Peyer's patch (tissue), 4 donors: Measurements from ENCODE around the gene CXCL6. TPM values are rescaled to one million over a fixed set of nuclear protein-coding genes. Genes with fewer than 3 reads are reported as not detected.
A peak's percentile ranks its signal among the peaks of the same experiment; 100 is the strongest.

Source experiments
- DNase-seq, 3 donors: peaks; one replicate each; pipeline ENCODE4 v3.0.0-alpha.2; 2017 to 2019
- H3K27ac ChIP-seq, 4 donors: fragments of 200-600 bp; sonication (generic); one replicate each; pipeline ENCODE4 v1.5.1; 2016 to 2019
- H3K27me3 ChIP-seq, 2 donors: fragments of 200-600 bp; sonication (generic); one replicate each; pipeline ENCODE4 v1.5.1; 2019
- H3K36me3 ChIP-seq, 3 donors: fragments of 200-600 bp; sonication (generic); one replicate each; pipeline ENCODE4 v1.5.1; 2016 to 2019
- H3K4me1 ChIP-seq, 4 donors: fragments of 200-600 bp; sonication (generic); one replicate each; pipeline ENCODE4 v1.5.1; 2016 to 2019
- H3K4me3 ChIP-seq, 4 donors: fragments of 200-600 bp; sonication (generic); 1 replicate in 3 of 4; 2 replicates in 1 of 4; pipeline ENCODE4 v1.5.1; 2016 to 2019; ENCODE audit warnings: mild to moderate bottlenecking in 1 of 4
- H3K9me3 ChIP-seq, 4 donors: fragments of 200-600 bp; sonication (generic); one replicate each; pipeline ENCODE4 v1.5.1; 2016 to 2019; ENCODE audit warnings: mild to moderate bottlenecking in 1 of 4
- POLR2A ChIP-seq, 2 donors: fragments of 450-650 bp; IDR thresholded peaks; one replicate each; pipeline ENCODE4 v1.5.1; 2017; ENCODE audit warnings: antibody characterized with exemption in 2 of 2, mild to moderate bottlenecking in 2 of 2, moderate library complexity in 2 of 2
- total RNA-seq, 4 donors: library from RNA; depleted of rRNA; stranded (reverse); fragments of >200 nt; gene quantifications; one replicate each; pipeline ENCODE4 v1.1.0, GENCODE V29; 2016
- TF ChIP-seq, protein P1 (sequence below), 6 experiments: fragments of 450-650 bp in 4 of 6; fragments of 200-600 bp in 2 of 6; sonication (generic) in 1 of 6; IDR thresholded peaks; one replicate each; pipeline ENCODE4 v1.5.1; 2017 to 2019; ENCODE audit warnings: antibody characterized with exemption in 6 of 6, mild to moderate bottlenecking in 3 of 6, moderate library complexity in 1 of 6

The CXCL6 gene
- total RNA-seq, 4 donors from 2014 or later, result 1.6 TPM; not detected in 3

DNA sequence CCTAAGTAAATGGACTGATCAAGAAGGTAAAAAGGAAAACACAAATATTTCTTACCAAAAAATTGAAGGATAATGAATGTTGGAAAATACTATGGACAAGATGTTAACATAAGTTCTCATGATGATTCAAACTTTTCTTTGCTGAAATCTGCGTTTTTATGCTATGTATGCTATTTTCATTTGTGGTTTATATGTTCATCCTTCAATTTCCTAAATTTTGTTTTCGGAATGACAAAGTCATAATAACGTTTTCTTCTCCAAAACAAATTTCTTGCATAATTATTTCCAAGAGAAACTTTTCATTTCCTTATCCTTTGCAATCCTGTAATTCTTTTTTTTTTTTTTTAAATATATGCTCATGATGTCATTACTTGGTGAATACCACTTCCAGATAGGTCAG lies 24.4 kb downstream of the CXCL6 start:
- Histone ChIP-seq H3K27me3 (no peaks in the 10 kb centered on the region), H3K27ac (no peak overlapping the region), H3K36me3 (no peaks in the 10 kb centered on the region), H3K4me1 (peaks cover 0 to 4% (median 0%) of the 10 kb centered on the region in 4 donors), H3K9me3 (no peaks in the 10 kb centered on the region), H3K4me3 (no peak overlapping the region)
- no peak for TF ChIP-seq POLR2A (IDR thresholded peaks at IDR 0.05)
- TF ChIP-seq, protein P1, sequence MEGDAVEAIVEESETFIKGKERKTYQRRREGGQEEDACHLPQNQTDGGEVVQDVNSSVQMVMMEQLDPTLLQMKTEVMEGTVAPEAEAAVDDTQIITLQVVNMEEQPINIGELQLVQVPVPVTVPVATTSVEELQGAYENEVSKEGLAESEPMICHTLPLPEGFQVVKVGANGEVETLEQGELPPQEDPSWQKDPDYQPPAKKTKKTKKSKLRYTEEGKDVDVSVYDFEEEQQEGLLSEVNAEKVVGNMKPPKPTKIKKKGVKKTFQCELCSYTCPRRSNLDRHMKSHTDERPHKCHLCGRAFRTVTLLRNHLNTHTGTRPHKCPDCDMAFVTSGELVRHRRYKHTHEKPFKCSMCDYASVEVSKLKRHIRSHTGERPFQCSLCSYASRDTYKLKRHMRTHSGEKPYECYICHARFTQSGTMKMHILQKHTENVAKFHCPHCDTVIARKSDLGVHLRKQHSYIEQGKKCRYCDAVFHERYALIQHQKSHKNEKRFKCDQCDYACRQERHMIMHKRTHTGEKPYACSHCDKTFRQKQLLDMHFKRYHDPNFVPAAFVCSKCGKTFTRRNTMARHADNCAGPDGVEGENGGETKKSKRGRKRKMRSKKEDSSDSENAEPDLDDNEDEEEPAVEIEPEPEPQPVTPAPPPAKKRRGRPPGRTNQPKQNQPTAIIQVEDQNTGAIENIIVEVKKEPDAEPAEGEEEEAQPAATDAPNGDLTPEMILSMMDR (IDR thresholded peaks at IDR 0.05), result no peak
- no peak for DNase-seq

DNA sequence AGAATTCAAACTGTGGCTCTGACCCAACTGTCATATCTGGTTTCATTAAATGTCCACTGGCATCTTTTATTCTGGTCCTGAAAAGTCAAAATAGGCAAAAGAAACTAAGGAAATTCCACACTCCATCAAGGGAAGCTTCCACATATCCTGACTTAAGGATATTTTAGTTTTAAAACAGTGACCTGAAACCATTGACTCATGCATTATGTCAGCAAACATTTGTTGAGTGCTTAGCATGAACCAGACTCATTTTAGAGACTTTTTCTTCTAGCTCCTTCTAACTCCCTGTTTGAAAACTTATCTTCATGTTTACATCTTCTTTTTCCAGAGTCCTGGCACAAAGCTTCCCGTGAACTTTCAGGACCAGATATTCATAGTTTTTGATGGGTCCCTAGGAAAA lies 25.8 kb downstream of the CXCL6 start:
- DNase-seq, result no peak

DNA sequence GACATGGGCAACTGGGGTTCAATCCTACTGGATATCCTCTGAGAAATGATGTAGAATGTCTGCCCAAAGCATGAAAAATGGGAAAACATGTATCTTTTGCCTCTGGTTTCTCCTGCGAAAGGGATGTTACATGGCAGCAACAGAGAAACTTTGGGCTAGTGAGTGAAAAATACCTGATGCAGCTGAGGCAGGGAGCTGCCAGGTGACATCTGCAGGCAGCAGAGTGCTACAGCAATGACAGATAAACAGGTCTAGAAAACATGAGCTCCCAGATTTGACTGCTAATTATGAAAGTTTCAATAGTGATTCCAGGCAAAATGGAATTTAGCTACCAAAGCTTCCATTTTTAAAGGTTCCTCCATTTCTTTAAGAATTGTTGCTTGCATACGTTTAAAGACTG lies 27.9 kb downstream of the CXCL6 start:
- TF ChIP-seq, protein P1 (IDR thresholded peaks at IDR 0.05), result peak in 3 of 6 experiments; percentile 61 to 64 (median 64)
- no peak for TF ChIP-seq POLR2A (IDR thresholded peaks at IDR 0.05)
- no peak for DNase-seq
- Histone ChIP-seq H3K27me3 (no peaks in the 10 kb centered on the region), H3K4me3 (no peak overlapping the region), H3K9me3 (no peaks in the 10 kb centered on the region), H3K36me3 (no peaks in the 10 kb centered on the region), H3K4me1 (peaks cover 0 to 13% (median 0%) of the 10 kb centered on the region in 4 donors), H3K27ac (no peak overlapping the region)

More for the DNA sequence above, 25.8 kb downstream of the CXCL6 start:
- Histone ChIP-seq H3K27me3 (no peaks in the 10 kb centered on the region), H3K4me3 (no peak overlapping the region), H3K36me3 (no peaks in the 10 kb centered on the region), H3K27ac (no peak overlapping the region), H3K9me3 (no peaks in the 10 kb centered on the region), H3K4me1 (peaks cover 0 to 4% (median 0%) of the 10 kb centered on the region in 4 donors)
- TF ChIP-seq, protein P1 (IDR thresholded peaks at IDR 0.05), result no peak
- TF ChIP-seq POLR2A (IDR thresholded peaks at IDR 0.05), result no peak

DNA sequence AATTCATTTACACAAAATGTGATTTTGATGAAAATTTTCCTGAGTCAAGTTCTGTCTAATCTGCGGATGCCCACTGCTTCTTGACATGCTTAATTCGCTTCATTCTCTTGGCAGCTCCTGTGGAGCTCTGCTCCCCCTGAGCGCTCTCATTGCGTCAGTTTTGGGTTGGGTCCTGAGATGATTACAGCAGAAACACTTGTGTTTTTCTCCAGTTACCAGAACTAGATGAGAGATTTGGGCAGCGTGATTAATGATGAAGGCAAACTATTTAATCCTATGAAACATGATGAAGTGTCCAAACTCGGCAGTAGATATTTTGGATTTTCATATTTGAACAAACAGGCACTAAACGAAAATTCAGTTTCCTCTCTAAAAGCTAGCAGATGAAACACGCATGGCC lies 28.5 kb downstream of the CXCL6 start:
- H3K36me3 ChIP-seq, result no peaks in the 10 kb centered on the region
- DNase-seq, result no peak
- H3K9me3 ChIP-seq, result no peaks in the 10 kb centered on the region
- peaks cover 0 to 12% (median 0%) of the 10 kb centered on the region in 4 donors for H3K4me1 ChIP-seq
- H3K27ac ChIP-seq, result no peak overlapping the region
- TF ChIP-seq, protein P1 (IDR thresholded peaks at IDR 0.05), result no peak
- no peak for TF ChIP-seq POLR2A (IDR thresholded peaks at IDR 0.05)
- H3K27me3 ChIP-seq, result no peaks in the 10 kb centered on the region
- no peak overlapping the region for H3K4me3 ChIP-seq

DNA sequence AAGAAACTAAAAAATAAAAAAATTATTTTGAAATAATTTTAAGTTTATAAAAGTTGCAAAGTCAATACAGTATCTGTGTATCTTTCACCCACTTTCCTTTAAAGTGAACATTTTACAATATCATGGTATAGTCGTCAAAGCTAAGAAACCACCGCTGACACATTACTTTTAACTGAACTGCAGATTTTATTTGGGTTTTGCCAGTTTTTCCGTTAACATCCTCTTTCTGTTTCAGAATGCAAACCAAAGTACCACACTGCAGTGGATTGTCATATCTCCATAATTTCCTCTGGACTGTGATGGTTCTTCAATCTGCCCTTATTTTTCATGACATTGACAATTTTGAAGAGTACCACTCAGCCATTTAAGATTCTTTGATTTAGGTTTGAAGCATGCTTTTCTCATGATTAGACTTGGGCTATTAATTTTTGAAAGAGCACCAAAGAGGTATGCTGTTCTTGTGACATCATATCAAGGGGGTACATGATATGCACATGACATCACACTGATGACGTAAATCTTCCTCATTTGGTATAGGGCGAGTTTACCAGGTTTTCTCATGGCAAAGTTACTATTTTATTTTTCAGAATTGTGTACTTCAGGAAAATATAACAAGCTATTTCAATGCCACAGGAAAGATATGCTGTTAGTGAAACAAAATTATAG lies 29.1 kb downstream of the CXCL6 start:
- no peak overlapping the region for H3K4me3 ChIP-seq
- DNase-seq, result no peak
- no peaks in the 10 kb centered on the region for H3K36me3 ChIP-seq
- no peak for TF ChIP-seq POLR2A (IDR thresholded peaks at IDR 0.05)
- TF ChIP-seq, protein P1 (IDR thresholded peaks at IDR 0.05), result no peak
- H3K27ac ChIP-seq, result no peak overlapping the region
- H3K9me3 ChIP-seq, result no peaks in the 10 kb centered on the region
- no peaks in the 10 kb centered on the region for H3K27me3 ChIP-seq
- peaks cover 0 to 8% (median 0%) of the 10 kb centered on the region in 4 donors for H3K4me1 ChIP-seq
